Measurements from ENCODE around the gene KRTAP12-4.

- no peak for TF ChIP-seq CTCF (IDR thresholded peaks at IDR 0.05)
- TF ChIP-seq SIN3A (IDR thresholded peaks at IDR 0.05; ENCODE audit: borderline replicate concordance, insufficient read depth, low read depth, low read length) = no peak
- TF ChIP-seq POLR2AphosphoS5 (IDR thresholded peaks at IDR 0.05; ENCODE audit: low read depth, low read length) = no peak
These were observed 48.7 kb upstream of the KRTAP12-4 start for GRCh38 chr21:44702973-44703730.
